ENCODE results near the gene ENKD1. TPM values are rescaled to one million over a fixed set of nuclear protein-coding genes. Genes with fewer than 3 reads are reported as not detected.
"Not testable (repeated sequence)": the region's sequence is repeated elsewhere in the genome, so short reads cannot be mapped to it uniquely, and the experiment has no call there.

ENKD1 gene
- polyA plus RNA-seq (2013, experiment 1 of 2; ENCODE audit: insufficient read length): 12.8 TPM
- polyA plus RNA-seq (2013, experiment 2 of 2; ENCODE audit: insufficient read length): 11.7 TPM

GRCh38 chr16:67666559-67667452, at the start of gene ENKD1, which contains the start of gene C16orf86:
TSS of gene ENKD1 (minus strand) at chr16:67666750. CDS start at chr16:67666442, 308 bp downstream.
TSS of gene C16orf86 (plus strand) at chr16:67666814. CDS start at chr16:67666971, 157 bp downstream.
- DNase-seq: peak; percentile 74

- DNase-seq: no peak
These were observed 49.5 kb upstream of the ENKD1 start for GRCh38 chr16:67716097-67716496.

GRCh38 chr16:67714522-67714921, 48.0 kb upstream of the ENKD1 start:
- no peak for DNase-seq

- DNase-seq: no peak
These were observed 47.2 kb upstream of the ENKD1 start for GRCh38 chr16:67713647-67714273.

GRCh38 chr16:67710607-67711006, 44.1 kb upstream of the ENKD1 start:
- no peak for DNase-seq

GRCh38 chr16:67709050-67709449, 42.5 kb upstream of the ENKD1 start:
- DNase-seq: no peak

- no peak for DNase-seq
These were observed 41.8 kb upstream of the ENKD1 start for GRCh38 chr16:67708368-67708771.

- no peak for DNase-seq
These were observed 41.2 kb upstream of the ENKD1 start for GRCh38 chr16:67707790-67708189.

GRCh38 chr16:67707210-67707609, 40.7 kb upstream of the ENKD1 start:
- no peak for DNase-seq

GRCh38 chr16:67704110-67704509, 37.6 kb upstream of the ENKD1 start:
- DNase-seq: no peak

GRCh38 chr16:67703626-67704025, 37.1 kb upstream of the ENKD1 start:
- DNase-seq: no peak

- DNase-seq: no peak
These were observed 35.6 kb upstream of the ENKD1 start for GRCh38 chr16:67702130-67702529.

- no peak for DNase-seq
These were observed 34.9 kb upstream of the ENKD1 start for GRCh38 chr16:67701420-67701819.

- no peak for DNase-seq
These were observed 32.7 kb upstream of the ENKD1 start for GRCh38 chr16:67699265-67699664.

GRCh38 chr16:67697422-67698185, 31.1 kb upstream of the ENKD1 start:
- DNase-seq: no peak

GRCh38 chr16:67694611-67695010, 28.1 kb upstream of the ENKD1 start:
- DNase-seq: no peak

GRCh38 chr16:67693517-67694285, 27.2 kb upstream of the ENKD1 start:
- not testable (repeated sequence) for DNase-seq

- no peak for DNase-seq
These were observed 19.0 kb upstream of the ENKD1 start for GRCh38 chr16:67685388-67686112.

- DNase-seq: no peak
These were observed 17.2 kb upstream of the ENKD1 start for GRCh38 chr16:67683767-67684166.

GRCh38 chr16:67679935-67680897, 13.7 kb upstream of the ENKD1 start:
- DNase-seq: no peak

Measured in fibroblast of skin of abdomen (primary cell).